Smooth muscle cell of the brain vasculature (primary cell): ENCODE measurements around the gene ATP5MC2.
A peak's percentile ranks its signal among the peaks of the same experiment; 100 is the strongest.
"Not testable (repeated sequence)": the region's sequence is repeated elsewhere in the genome, so short reads cannot be mapped to it uniquely, and the experiment has no call there.

ENCODE experiments used
- DNase-seq: peaks from one replicate; pipeline ENCODE4 v3.0.0-alpha.2; 2012; ENCODE audit warnings: low read depth, low spot score

ATP5MC2 gene

DNA sequence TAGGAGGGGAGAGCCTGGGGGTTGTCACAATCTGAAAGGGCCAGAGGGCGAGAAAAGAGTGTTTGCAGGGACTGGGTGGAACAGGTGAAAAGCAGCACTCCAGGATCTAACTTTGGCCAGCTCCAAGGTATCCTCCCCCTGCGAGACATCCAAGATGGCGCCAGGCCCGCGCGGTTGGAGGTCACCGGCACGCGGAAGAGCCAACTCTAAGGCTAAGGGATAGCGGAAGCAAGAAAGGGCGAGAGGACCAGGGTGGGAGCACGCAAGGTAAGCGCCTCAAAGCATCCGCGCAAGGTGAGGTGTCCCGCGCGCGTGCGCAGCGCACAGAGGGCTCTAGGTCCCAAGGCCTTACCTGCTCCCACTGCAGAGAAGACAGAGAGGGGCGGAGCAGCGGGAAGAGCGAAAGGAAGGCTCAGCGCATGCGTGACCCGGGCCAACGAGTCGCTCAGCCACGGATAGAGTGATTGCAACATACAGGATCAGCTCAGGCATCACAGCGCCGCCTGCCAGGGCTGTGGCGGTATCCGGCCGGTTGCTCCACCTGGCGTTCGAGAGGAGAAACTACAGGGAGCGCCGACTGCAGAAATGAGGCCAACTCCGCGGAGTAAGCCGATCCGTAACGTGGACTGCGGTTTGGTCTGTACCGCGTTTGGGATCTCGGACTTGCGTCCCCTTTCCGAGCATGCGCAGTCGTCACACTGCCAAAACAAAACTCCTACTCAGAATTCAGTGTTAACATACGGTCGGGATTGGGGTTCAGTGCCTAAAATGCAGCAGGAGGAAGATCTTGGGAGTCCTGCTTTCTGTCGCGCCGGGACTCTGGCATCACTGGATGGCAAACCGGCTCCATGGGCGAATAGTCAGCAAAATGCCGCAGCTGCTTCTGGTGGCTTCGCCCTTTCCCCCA, at the start of gene ATP5MC2:
Gene ATP5MC2, minus strand, starts transcription at position 383 of the 907 bp plus-strand sequence. CDS start 3,469 bp downstream, outside the sequence.
- DNase-seq, result peak; percentile 96

DNA sequence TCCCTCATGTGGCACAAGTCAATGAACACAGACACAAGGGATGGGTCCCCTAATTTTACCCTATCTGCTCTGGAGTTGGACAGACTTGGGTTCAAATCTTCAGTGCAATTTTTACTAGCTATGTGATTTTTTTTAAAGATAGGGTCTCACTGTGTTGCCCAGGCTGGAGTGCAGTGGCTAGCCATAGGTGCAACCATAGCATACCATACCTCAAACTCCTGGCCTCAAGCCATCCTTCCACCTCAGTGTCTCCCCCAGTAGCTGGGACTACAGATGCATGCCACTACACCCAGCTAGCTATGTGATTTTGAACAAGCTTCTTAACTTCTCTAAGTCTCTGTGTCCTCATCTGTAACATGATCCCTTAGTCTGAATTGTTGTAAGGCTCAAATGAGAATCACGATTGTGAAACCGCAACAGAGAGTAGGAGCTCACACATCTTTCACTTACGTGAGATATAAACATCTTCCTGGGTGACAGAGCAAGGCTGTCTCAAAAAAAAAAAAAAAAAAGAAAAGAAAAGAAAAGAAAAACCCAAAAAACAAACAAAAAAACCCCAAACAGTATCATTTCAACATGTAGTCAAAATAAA, 46.7 kb upstream of the ATP5MC2 start:
- no peak for DNase-seq

DNA sequence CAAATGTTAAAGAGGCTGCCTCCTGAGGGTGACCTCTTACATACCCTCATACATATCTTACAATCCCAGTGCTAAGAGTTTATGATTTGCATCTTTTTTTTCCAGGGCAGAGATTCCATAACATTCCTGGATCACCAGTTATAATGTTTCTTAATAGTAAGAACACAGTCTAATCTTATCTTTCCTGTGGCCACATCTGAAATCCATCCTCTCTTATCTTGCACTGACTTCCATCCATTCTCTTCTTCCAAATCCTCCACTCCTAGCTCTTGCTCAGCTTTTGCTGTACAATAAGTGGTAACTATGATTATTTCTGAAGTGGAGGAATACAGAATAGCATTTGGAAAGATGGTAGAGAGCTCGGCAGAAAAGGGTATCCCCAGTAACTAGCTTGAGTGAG, 45.1 kb upstream of the ATP5MC2 start:
- no peak for DNase-seq

DNA sequence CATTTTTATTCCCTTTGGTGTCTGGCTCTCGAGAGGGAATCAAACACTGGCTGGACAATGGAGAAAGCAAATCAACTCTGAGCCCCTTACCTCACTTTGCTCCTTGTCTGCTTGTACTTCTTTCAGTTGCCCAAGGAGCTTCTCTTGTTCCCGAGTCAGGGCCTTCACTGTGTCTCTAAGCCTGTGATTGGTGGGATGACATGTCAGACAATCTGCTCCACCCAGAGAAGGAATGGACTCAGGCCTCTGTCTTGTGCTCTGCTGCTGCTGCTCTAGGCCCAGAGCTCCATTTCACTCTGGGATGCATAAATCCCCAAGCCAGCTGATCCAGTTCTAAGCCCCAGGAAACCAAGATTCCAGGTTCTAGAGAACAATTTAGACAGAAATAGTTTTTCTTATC, 43.8 kb upstream of the ATP5MC2 start:
- no peak for DNase-seq

DNA sequence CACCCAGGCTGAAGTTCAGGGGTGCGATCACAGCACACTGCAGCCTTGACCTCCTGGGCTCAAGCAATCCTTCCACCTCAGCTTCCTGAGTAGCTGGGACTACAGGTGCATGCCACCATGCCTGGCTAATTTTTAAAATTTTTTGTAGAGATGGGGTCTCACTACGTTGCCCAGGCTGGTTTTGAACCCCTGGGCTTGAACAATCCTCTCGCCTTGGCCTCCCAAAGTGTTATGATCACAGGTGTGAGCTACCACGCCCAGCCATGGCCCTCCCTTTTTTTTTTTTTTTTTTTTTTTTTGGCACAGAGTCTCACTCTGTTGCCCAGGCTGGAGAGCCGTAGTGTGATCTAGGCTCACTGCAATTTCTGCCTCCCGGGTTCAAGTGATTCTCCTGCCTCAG, 42.7 kb upstream of the ATP5MC2 start:
- DNase-seq, result not testable (repeated sequence)

DNA sequence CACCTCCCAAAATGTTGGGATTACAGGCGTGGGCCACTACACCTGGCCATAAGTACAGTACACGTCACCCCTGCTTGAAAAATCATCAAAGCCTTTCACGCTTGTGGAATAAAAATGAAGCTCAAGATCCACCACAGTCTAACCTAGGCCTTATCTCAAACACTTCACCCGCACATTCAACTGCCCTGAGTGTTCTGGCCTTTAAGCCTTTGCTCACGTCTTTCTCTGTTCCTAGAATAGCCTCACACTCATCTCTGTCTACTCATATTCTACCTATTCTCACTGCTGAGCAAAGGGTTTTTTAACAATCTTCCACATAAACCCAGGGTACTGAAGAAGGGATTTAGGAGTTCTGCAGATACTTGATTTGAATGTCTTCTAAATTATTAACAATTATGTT, 41.4 kb upstream of the ATP5MC2 start:
- DNase-seq, result no peak

DNA sequence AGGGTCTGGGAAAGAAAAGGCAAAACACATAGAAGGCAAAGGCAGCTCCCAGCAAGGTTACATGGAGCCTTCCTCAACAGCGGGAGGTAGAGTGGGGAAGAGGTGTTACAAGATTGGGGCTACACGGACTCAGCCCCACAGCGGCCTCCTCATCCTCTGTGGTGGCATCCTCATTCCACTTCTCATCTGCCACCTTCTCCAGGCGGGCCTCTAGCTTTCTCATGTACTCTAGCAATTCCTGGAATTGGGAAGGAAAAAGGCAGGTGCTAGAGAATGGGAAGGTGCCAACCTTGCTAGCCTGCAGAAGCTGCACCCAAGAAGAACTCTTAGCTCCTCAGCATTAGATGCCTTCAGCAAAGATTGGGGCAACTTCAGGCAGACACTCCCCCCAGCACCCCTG, 38.1 kb upstream of the ATP5MC2 start:
- no peak for DNase-seq

DNA sequence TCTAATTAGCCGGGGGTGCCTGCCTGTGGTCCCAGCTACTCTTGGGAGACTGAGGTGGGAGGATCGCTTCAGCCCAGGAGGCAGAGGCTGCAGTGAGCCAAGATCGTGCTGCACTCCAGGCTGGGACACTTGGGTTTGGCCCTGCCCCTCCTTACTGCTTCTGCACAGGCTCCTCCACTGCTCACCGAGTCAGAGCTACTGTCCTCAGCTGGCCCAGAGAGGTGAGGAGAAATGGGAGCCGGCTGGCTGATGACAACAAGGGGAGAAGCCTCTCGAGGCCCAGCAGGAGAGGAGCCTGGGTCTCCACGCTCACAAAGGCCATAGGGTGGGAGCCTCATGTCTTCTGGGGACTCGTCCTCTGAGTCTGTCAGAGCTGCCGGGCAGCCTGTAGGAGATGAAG, 37.6 kb upstream of the ATP5MC2 start:
- DNase-seq, result no peak

DNA sequence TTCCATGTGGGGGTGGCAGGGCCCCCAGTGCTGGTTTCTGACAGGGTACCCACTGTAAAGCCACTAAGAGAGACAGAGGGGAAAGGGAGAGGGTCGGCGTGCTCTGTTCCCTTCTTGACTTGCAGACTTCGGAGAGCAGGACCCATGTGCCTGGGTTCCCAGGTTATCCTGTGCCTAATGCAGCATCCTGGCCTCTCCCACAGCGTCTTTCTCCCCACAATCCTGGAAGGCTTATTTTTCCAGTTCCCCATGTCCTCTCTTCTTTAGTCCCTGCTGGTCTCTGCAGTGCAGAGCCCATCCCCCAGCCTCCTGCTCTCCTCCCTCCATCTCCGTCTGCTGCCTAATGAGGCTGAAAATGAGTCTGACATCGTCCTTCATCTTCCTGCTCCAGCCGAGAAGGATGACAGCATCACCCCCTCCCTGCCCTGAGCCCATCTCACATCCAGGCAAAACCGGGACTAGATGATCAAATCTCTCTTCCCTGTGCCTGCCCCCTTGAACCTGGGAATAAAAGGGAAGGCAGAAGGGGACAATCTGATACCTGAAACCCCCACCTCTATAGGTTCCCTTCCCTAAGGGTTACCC, 36.3 kb upstream of the ATP5MC2 start:
- DNase-seq, result no peak

DNA sequence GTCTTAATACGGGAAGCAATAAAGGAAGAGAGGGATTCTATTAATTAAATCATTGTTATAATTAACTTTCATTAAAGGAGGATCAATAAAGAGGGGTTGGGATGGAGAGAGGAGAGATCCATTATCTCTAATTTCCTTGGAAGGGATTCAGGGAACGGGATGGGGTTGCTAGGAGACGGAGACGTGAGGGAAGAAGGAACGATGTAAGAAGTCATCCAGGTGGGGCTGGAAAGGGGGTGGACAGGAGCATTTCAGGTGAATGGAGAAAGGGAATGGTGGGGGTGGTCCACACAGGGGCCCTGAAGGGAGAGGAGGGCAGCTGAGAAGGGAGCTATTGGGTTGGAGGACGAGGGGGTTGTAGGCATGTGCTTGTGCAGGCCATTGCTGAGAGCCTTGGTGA, 34.2 kb upstream of the ATP5MC2 start:
- DNase-seq, result no peak

DNA sequence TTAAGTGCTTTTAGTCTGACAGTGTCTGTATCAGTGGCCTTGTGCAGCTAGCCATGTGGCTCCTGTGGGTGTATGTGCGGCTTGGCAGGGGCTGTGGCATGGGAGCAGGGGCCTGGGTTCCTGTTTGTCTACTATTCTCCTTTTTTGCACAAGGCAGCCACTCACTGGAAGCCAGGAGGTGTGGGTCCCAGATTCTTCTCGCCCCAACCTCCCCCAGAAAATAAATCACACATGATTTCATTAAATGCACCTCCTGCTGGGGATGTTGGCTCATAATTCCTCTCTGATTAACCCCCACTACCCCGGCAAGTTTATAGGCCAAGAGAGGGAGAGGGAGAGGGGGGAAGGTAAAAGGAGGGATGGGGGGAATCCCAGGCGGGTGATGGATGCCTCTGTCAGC, 33.8 kb upstream of the ATP5MC2 start:
- DNase-seq, result no peak

DNA sequence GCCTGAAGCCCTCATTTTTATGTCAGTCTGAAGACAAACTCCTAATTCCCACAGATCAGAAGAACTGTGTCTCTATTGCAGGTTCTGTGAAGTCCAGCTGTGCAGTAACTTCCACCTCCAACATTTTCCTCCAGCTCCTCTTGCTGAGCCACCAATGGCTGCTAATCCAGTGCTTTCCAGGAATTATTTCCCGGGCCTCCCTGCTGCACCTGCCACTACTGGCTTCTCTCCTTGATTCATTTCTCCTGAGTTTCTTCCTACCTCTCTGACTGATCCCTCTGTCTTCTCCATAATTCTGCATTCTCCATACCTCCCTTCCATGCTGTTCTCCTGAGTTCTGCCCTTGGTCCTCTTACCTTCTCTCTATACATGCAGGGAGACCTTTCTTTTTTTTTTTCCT, 30.2 kb upstream of the ATP5MC2 start:
- no peak for DNase-seq

DNA sequence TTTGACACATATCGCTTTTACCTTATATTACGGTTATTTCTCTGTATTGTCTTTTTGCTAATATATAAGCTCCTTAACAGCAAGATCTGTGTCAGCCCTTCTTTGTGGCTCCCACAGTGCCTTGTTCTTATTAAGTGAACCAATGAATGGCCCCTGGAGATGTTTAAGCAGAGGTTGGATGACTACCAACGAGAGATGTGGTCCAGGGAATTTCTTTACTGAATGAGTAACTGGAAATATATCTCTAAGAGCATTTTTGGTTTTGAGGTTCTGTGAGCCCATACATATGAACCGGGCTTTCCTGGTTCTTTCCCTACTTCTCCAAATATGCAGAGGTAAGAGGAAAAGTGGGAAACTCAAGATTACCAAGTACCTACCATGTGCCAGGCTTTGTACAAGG, 27.9 kb upstream of the ATP5MC2 start:
- no peak for DNase-seq

DNA sequence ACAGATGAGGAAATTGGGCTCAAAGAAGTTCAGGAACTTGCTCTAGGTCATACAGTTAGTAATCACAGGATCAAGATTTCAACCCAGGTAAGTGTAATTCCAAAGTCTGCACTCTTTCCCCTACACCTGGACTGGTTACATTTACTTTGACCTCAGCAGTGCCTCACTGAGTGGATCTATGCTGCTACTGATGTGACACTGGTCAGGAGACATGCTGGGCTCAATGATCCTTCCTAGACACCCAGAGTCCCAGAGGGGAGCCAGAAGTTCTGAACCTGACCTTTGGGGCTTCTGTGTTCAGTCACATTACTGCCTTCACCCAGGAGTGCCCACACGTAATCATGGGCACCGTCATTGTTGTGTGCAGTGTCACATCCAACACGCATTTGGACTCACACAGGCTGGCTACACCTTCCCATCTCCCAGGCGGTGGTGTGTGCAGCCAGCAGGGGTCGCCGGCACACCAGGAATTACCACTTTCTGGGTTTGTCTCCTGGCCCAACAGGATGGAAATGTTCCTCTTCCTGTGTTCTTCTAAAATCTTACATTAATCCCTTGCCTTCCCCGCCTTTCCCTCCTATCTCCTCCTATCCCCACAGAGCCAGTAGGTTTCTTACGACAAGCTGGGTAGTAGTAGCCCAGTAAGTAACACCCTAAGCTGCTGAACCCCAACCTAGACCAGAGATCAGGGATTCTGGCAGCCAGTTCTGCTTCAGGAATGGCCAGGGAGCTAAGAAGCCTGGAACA, 25.8 kb upstream of the ATP5MC2 start:
- DNase-seq, result peak; percentile 57

DNA sequence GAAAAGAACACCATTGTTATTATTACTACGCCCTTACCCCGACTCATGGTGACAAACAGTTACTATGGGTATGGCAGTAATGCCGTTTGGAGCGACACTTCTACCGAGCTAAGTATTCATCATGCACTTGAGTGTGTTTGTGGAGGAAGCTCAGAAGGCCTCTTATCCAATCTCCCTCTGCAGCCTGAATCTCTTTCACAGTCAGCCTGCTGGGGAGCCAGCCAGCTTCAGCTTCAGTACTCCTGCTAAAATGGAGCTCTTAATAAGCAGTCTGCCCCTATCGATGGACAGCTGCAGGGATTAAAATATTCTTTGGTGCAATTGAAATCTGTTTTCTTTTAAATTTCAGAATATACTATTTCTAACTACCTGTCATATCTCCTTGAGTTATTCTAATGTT, 24.7 kb upstream of the ATP5MC2 start:
- no peak for DNase-seq

DNA sequence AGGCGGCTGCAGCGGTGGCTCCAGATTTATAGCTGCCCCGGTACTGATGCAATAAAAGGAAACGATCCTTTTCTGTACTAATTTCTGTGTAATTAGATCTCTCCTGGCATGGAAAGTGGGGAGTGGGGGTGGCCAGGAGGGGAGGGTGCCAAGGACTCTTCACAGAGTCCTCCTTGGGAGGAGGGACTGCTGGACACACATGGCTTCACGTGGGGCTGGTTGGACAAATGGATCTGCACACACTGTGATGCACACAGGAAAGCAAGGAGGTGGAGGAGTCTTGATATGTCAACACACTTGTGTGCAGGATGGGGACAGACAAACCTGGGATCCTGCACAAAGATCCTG, 23.8 kb upstream of the ATP5MC2 start:
- DNase-seq, result no peak

DNA sequence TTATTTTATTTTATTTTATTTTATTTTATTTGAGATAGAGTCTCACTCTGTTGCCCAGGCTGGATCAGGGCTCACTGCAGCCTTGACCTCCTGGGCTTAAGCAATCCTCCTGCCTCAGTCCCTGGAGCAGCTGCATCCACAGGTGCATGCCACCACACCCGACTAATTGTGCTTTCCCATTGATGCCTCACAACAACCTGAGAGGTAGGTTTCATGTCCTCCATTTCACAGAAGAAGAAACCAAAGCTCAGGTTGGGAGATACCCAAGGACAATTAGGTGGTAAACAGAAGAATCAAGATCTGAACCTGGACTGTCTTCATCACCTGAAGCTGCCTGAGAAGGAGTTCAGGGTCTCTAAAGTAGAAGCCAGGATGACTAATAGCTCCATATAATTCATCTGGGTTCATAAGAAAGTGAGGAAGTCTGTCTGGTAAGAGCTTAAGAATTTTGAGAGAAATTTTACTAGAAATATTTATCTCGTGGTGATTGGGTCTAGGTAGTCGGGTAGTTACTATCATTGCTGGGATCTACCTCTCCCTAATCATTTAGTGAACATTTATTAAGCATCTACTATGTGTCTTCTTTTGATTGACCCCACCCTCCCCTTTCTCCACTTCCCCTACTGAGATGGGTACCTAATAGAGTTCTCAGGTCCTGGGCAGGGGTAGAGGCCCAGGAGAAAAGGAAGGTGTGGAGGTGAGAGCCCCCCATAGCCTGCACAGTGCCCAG, 23.2 kb upstream of the ATP5MC2 start:
- no peak for DNase-seq

DNA sequence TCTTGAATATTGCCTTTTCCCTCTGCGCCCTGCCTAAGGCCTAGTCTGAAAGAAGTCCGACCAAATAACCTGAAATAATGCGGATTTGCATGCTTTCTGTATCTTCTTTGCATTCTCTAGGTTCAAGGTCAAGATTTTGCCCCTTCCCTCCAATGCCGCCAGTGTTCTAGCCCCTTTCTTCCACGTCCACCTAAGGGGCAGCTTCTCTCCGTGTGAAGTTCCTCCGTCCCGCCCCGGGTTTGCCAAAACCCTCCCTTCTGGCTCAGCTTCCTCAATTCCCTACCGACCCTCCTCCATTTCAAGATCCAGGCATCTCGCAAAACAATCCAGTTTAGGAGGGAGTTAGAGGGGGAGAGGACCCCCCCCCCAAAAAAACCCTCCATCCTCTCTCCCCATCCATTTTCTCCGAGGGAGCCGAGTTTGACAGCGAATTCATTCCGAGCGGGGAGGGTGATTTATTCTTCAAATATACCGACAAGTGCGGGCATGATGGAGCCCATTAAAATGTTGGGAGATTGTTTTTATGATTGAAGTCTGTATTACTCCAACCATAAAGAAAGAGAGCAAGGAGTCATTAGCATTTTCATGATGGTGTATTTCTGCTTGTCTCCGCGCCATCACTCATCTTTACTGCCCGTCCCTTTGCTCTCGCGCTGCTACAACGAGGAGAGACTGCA, 20.9 kb upstream of the ATP5MC2 start:
- DNase-seq, result no peak

DNA sequence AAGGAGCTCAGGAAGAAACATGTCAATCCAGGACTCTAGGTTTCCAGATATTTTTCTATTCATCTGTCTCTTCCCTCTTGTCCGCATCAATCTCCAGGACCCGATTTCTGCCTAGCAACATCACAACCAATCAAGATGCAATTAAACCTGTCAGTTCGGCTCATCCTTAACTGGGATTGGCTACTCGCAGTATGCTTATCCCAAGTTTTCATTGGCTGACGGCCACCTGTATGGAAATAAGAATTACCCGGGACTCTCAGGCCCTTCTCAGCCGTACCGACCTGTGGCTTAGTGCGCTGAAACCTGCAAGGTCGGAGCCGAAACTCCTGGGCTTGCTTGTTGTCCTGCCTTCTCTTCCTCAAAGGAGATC, 20.4 kb upstream of the ATP5MC2 start:
- DNase-seq, result peak; percentile 55

DNA sequence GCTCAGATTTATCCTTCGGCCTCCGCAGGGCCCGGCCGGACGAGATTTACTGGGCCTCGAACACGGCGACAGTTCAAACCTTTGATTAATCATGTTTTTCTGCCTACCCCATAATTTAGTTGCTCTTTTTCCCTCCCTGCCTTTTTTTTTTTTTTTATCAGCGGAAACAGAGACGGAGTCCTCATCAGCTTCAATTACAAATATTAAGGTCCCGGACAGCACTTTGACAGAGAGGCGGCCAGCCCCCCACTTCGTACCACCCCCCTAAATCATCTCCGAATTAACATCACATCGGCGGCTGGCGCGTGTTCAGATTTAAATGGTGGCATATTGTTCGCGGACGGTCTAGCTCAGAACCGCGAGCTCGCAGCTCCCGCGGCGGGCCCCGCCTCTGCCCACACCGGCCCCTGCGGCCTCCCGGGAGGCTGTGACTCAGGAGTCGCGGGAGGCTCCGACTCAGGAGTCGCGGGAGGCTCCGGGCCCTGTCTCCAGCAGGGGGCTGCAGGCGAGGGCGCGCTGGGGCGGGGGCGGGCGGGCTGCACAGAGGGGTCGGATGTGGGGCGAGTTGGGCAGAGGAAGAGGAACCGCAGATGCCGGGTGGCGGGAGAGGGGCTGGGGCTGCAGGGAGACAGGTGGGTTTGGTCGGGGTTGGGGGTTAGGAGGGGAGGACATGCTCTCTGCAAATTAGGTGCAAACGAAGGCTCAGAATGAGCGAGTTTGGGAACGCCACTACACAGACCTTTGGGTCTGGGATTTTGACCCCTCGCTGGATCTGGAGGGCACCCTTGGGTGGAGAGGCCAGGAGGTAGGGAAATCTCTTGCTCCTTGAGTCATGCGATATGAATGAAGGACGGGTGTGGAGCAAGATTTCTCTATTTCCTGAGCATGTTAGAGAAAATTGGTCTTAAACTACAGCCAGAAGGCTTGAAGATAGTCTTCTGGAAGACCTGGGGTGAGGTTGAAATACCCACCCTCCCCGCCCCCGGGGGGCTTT, 19.6 kb upstream of the ATP5MC2 start:
- DNase-seq, result no peak
